Natural killer cell (primary cell): ENCODE results near the gene TTC39B. TPM values are rescaled to one million over a fixed set of nuclear protein-coding genes. Genes with fewer than 3 reads are reported as not detected.

Experiments used
- ATAC-seq, 3 donors: fragments of 150-1000 bp in 2 of 3; fragments of 200-7000 bp in 1 of 3; cut with Tn5 transposase; 1 replicate in 1 of 3; 2 replicates in 2 of 3; pipeline ENCODE4 v1.10.0; 2021; ENCODE audit warnings: mild to moderate bottlenecking in 2 of 3, moderate library complexity in 2 of 3
- DNase-seq, 2 donors: peaks; one replicate each; pipeline versions ENCODE4 v3.0.0 to v3.0.0-alpha.2; 2013 to 2021; ENCODE audit warnings: mixed read lengths in 1 of 2
- H3K27ac ChIP-seq: one replicate; pipeline ENCODE4 v1.5.1; 2013; ENCODE audit warnings: mild to moderate bottlenecking, low read length
- H3K27me3 ChIP-seq: one replicate; pipeline ENCODE4 v1.6.1; 2013; ENCODE audit warnings: low read length; ENCODE audit not compliant: control insufficient read depth, insufficient read depth
- H3K36me3 ChIP-seq: one replicate; pipeline ENCODE4 v1.6.1; 2013; ENCODE audit warnings: low read length; ENCODE audit not compliant: control insufficient read depth, insufficient read depth
- H3K4me1 ChIP-seq: one replicate; pipeline ENCODE4 v1.6.1; 2013; ENCODE audit warnings: low read length; ENCODE audit not compliant: control insufficient read depth, insufficient read depth
- H3K4me3 ChIP-seq: one replicate; pipeline ENCODE4 v1.5.1; 2013; ENCODE audit warnings: low read length
- H3K9me3 ChIP-seq: one replicate; pipeline ENCODE4 v1.6.1; 2013; ENCODE audit warnings: low read length; ENCODE audit not compliant: control insufficient read depth, insufficient read depth
- H3K27ac Mint-ChIP-seq, 2 donors: one replicate each; pipeline ENCODE4 v1.8.0; 2022; ENCODE audit warnings: mild to moderate bottlenecking in 2 of 2, mixed read lengths in 2 of 2, moderate library complexity in 1 of 2
- H3K27me3 Mint-ChIP-seq, 2 donors: one replicate each; pipeline ENCODE4 v1.8.0; 2022; ENCODE audit warnings: low read depth in 2 of 2, mixed read lengths in 2 of 2
- H3K36me3 Mint-ChIP-seq: one replicate; pipeline ENCODE4 v1.8.0; 2022; ENCODE audit warnings: mixed read lengths
- H3K4me1 Mint-ChIP-seq, 2 donors: one replicate each; pipeline ENCODE4 v1.8.0; 2022; ENCODE audit warnings: mixed read lengths in 2 of 2
- H3K4me3 Mint-ChIP-seq: one replicate; pipeline ENCODE4 v1.8.0; 2022; ENCODE audit warnings: mild to moderate bottlenecking, moderate library complexity, mixed read lengths
- H3K9me3 Mint-ChIP-seq, 2 donors: one replicate each; pipeline ENCODE4 v1.8.0; 2022; ENCODE audit warnings: mixed read lengths in 2 of 2
- CTCF ChIP-seq: fragments of 200-600 bp; IDR thresholded peaks from one replicate; pipeline ENCODE4 v1.8.0; 2022; ENCODE audit warnings: antibody characterized with exemption
- WGBS: methylation state at CpG from one replicate; pipeline ENCODE4 v1.1.7; 2013; ENCODE audit warnings: missing lambda C conversion rate; ENCODE audit not compliant: insufficient coverage; 5-methylcytosine and 5-hydroxymethylcytosine counted together
- intact Hi-C: fragments of 100-400 bp; cut with micrococcal nuclease; formaldehyde crosslinking; loops from one replicate; pipeline ENCODE4 v1.14.2; 2022
- total RNA-seq, 4 donors: library from RNA; stranded (reverse); fragments of 120-200 nt in 1 of 4; gene quantifications; one replicate each; pipeline versions ENCODE4 v1.2.3 to v1.2.4, GENCODE V29; 2013 to 2022

The TTC39B gene
- total RNA-seq, 3 donors from 2014 or later (not counting 1 experiment from before 2014, with no cell fraction given) = 51.2 to 65.1 (median 54.2) TPM

- Mint-ChIP-seq H3K36me3 (no peaks in the 10 kb centered on the region), H3K4me3 (no peak overlapping the region), H3K27ac (no peak overlapping the region), H3K4me1 (peaks cover 13 to 16% of the 10 kb centered on the region in 2 donors), H3K27me3 (peaks cover 4 to 14% of the 10 kb centered on the region in 2 donors), H3K9me3 (no peaks in the 10 kb centered on the region)
- ATAC-seq (no peak), DNase-seq (no peak)
- H3K27me3 ChIP-seq = no peaks in the 10 kb centered on the region
- 84% methylated on average over 13 of the region's 13 CpGs for WGBS
- H3K4me1 ChIP-seq = no peaks in the 10 kb centered on the region
- no peaks in the 10 kb centered on the region for H3K9me3 ChIP-seq
- no peak overlapping the region for H3K4me3 ChIP-seq
- no peak for TF ChIP-seq CTCF
- intact Hi-C loops = loop anchor here (10.0 kb wide), 1 partner anchor 525 kb away; no protein-coding TSS in a partner anchor
- no peak overlapping the region for H3K27ac ChIP-seq
- no peaks in the 10 kb centered on the region for H3K36me3 ChIP-seq
Observed at GRCh38 chr9:15139469-15139868, 167.5 kb downstream of the TTC39B start.

- Histone ChIP-seq H3K4me1 (no peaks in the 10 kb centered on the region), H3K4me3 (no peak overlapping the region), H3K9me3 (no peaks in the 10 kb centered on the region), H3K27ac (no peak overlapping the region), H3K36me3 (no peaks in the 10 kb centered on the region), H3K27me3 (no peaks in the 10 kb centered on the region)
- Mint-ChIP-seq H3K9me3 (no peaks in the 10 kb centered on the region), H3K4me1 (peaks cover 13 to 16% of the 10 kb centered on the region in 2 donors), H3K27me3 (peaks cover 6 to 13% of the 10 kb centered on the region in 2 donors), H3K36me3 (no peaks in the 10 kb centered on the region), H3K4me3 (no peak overlapping the region), H3K27ac (no peak overlapping the region)
- no peak for DNase-seq
- ATAC-seq = no peak
- no peak for TF ChIP-seq CTCF
- 92% methylated on average over 2 of the region's 2 CpGs for WGBS
- intact Hi-C loops = loop anchor here (10.0 kb wide), 1 partner anchor 524 kb away; no protein-coding TSS in a partner anchor
Observed at GRCh38 chr9:15138357-15138686, 168.7 kb downstream of the TTC39B start.

DNA sequence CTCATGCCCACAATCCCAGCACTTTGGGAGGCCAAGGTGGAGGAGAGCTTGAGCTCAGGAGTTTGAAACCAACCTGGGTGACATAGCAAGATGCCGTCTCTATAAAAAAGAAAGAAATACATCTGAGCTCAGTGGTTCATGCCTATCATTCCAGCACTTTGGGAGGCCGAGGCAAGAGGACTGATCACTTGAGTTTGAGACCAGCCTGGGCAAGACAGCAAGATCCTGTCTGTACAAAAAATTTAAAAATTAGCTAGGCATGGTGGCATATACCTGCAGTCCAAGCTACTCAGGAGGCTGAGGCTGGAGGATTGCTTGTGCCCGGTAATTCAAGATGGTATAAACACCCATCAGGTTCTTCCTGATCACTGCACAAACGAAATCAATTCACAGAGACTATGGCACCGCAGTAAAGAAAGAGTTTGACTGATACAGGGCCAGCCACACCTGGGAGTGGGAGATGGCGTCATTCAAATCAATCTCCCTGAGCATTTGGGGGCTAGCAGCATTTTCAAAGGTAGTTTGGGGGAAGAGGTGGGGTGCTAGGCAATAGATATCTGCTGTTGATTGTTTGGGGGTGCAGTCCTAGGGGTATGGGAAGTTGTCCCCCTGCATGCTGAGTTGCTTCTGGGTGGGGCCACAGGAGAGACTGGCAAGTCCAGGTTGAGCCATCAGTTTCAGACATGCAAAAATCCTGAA lies 169.2 kb downstream of the TTC39B start:
- H3K27me3 Mint-ChIP-seq = peaks cover 8 to 18% of the 10 kb centered on the region in 2 donors
- no peak overlapping the region for H3K27ac Mint-ChIP-seq
- ATAC-seq (no peak), DNase-seq (no peak)
- 93% methylated on average over 6 of the region's 6 CpGs for WGBS
- H3K9me3 ChIP-seq = no peaks in the 10 kb centered on the region
- H3K4me3 ChIP-seq = no peak overlapping the region
- H3K4me3 Mint-ChIP-seq = no peak overlapping the region
- intact Hi-C loops = loop anchor here (10.0 kb wide), 1 partner anchor 523 kb away; no protein-coding TSS in a partner anchor
- no peaks in the 10 kb centered on the region for H3K36me3 Mint-ChIP-seq
- no peak for TF ChIP-seq CTCF
- no peak overlapping the region for H3K27ac ChIP-seq
- H3K9me3 Mint-ChIP-seq = no peaks in the 10 kb centered on the region
- no peaks in the 10 kb centered on the region for H3K4me1 ChIP-seq
- no peaks in the 10 kb centered on the region for H3K36me3 ChIP-seq
- no peaks in the 10 kb centered on the region for H3K27me3 ChIP-seq
- peaks cover 13 to 14% of the 10 kb centered on the region in 2 donors for H3K4me1 Mint-ChIP-seq

DNA sequence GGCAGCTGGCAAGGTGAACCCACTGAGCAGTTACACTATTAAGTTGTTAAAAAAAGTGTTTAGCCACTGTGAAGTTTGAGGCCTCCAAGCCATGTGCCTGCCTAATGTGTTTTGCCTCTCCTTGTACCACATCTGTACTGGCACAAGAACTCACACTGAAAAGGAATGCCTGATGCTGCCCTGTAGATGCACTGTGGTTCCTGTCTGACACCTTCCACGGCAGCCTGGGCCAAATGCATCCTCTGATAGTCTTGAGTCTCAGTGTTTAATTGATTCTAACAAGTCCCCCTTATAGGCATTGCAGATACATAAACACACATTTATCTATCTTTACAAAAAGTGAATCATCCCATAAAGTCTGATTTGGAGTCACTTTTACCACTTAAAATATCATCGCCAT lies 169.9 kb downstream of the TTC39B start:
- DNase-seq = no peak
- 52% methylated on average over 1 of the region's 2 CpGs for WGBS
- Histone ChIP-seq H3K36me3 (no peaks in the 10 kb centered on the region), H3K4me3 (no peak overlapping the region), H3K27me3 (no peaks in the 10 kb centered on the region), H3K4me1 (no peaks in the 10 kb centered on the region), H3K27ac (no peak overlapping the region), H3K9me3 (no peaks in the 10 kb centered on the region)
- Mint-ChIP-seq H3K36me3 (no peaks in the 10 kb centered on the region), H3K27ac (no peak overlapping the region), H3K4me1 (peaks cover 8 to 9% of the 10 kb centered on the region in 2 donors), H3K4me3 (no peak overlapping the region), H3K27me3 (peaks cover 7 to 23% of the 10 kb centered on the region in 2 donors), H3K9me3 (no peaks in the 10 kb centered on the region)
- no peak for TF ChIP-seq CTCF
- intact Hi-C loops = loop anchor here (10.0 kb wide), 1 partner anchor 522 kb away; no protein-coding TSS in a partner anchor
- no peak for ATAC-seq
